Fibroblast of gingiva (primary cell): ENCODE data around the gene SYCN.

Source experiments
- DNase-seq: peaks from one replicate; pipeline ENCODE4 v3.0.0-alpha.2; 2011; ENCODE audit warnings: low read depth

The SYCN gene

GRCh38 chr19:39155741-39156140, 48.3 kb downstream of the SYCN start:
- DNase-seq: no peak

GRCh38 chr19:39155114-39155700, 48.9 kb downstream of the SYCN start:
- no peak for DNase-seq

GRCh38 chr19:39154629-39155100, 49.4 kb downstream of the SYCN start:
- no peak for DNase-seq

- DNase-seq: no peak
Observed at GRCh38 chr19:39154100-39154628, 49.9 kb downstream of the SYCN start.
